SJCRH30 (cell line): Measurements from ENCODE around the gene GABARAP. TPM values are rescaled to one million over a fixed set of nuclear protein-coding genes. Genes with fewer than 3 reads are reported as not detected.

Experiments
- DNase-seq, 2 experiments: peaks; one replicate each; pipeline ENCODE4 v3.0.0-alpha.2; 2015 to 2020
- H3K27ac ChIP-seq: fragments of 250-450 bp; sonication (Bioruptor Pico); 2 replicates; pipeline ENCODE4 v1.5.1; 2020; ENCODE audit warnings: mild to moderate bottlenecking, moderate library complexity
- H3K27me3 ChIP-seq: fragments of 250-450 bp; sonication (Bioruptor Pico); 2 replicates; pipeline ENCODE4 v1.5.1; 2020; ENCODE audit warnings: mild to moderate bottlenecking, moderate library complexity
- H3K36me3 ChIP-seq: fragments of 250-450 bp; sonication (Bioruptor Pico); 2 replicates; pipeline ENCODE4 v1.5.1; 2020; ENCODE audit warnings: mild to moderate bottlenecking, moderate library complexity
- H3K4me1 ChIP-seq: fragments of 250-450 bp; sonication (Bioruptor Pico); 2 replicates; pipeline ENCODE4 v1.5.1; 2020; ENCODE audit warnings: mild to moderate bottlenecking, moderate library complexity
- H3K4me3 ChIP-seq: fragments of 250-450 bp; sonication (Bioruptor Pico); 2 replicates; pipeline ENCODE4 v1.5.1; 2020; ENCODE audit warnings: mild to moderate bottlenecking, moderate library complexity
- H3K9me3 ChIP-seq: fragments of 250-450 bp; sonication (Bioruptor Pico); replicated peaks from 2 replicates; pipeline ENCODE4 v1.5.1; 2020; ENCODE audit warnings: mild to moderate bottlenecking, moderate library complexity
- total RNA-seq: library from RNA; depleted of rRNA; stranded (reverse); fragments of >200 nt; shearing (Covaris generic); gene quantifications from 2 replicates; pipeline ENCODE4 v1.2.3, GENCODE V29; 2014

GABARAP gene
- total RNA-seq, 1 experiment from 2014 or later = 141 TPM

- Histone ChIP-seq H3K36me3 (no peaks in the 10 kb centered on the region), H3K4me1 (peaks cover 33% of the 10 kb centered on the region), H3K9me3 (no peaks in the 10 kb centered on the region), H3K27me3 (no peaks in the 10 kb centered on the region), H3K27ac (no peak overlapping the region), H3K4me3 (no peak overlapping the region)
- DNase-seq = no peak
Measured at GRCh38 chr17:7218166-7218565, 24.1 kb downstream of the GABARAP start.

- H3K4me1 ChIP-seq = peaks cover 33% of the 10 kb centered on the region
- peak overlapping the region; percentile 28 for H3K4me3 ChIP-seq
- peak; percentile 53 to 72 for DNase-seq
- no peaks in the 10 kb centered on the region for H3K9me3 ChIP-seq
- H3K27ac ChIP-seq = no peak overlapping the region
- no peaks in the 10 kb centered on the region for H3K27me3 ChIP-seq
- H3K36me3 ChIP-seq = no peaks in the 10 kb centered on the region
Measured at GRCh38 chr17:7217113-7217987, 24.9 kb downstream of the GABARAP start.

GRCh38 chr17:7216242-7217112 is 25.8 kb downstream of the GABARAP start:
- Histone ChIP-seq H3K27ac (no peak overlapping the region), H3K27me3 (no peaks in the 10 kb centered on the region), H3K4me3 (no peak overlapping the region), H3K36me3 (no peaks in the 10 kb centered on the region), H3K9me3 (no peaks in the 10 kb centered on the region), H3K4me1 (peaks cover 33% of the 10 kb centered on the region)
- no peak for DNase-seq

GRCh38 chr17:7215652-7216180 is 26.5 kb downstream of the GABARAP start:
- no peaks in the 10 kb centered on the region for H3K27me3 ChIP-seq
- peaks cover 33% of the 10 kb centered on the region for H3K4me1 ChIP-seq
- H3K27ac ChIP-seq = no peak overlapping the region; the same call in 1 of the 2 replicates

GRCh38 chr17:7215136-7215638 is 27.1 kb downstream of the GABARAP start:
- Histone ChIP-seq H3K27me3 (no peaks in the 10 kb centered on the region), H3K27ac (peak overlapping the region; percentile 17; the same call in 1 of the 2 replicates), H3K36me3 (no peaks in the 10 kb centered on the region), H3K9me3 (no peaks in the 10 kb centered on the region), H3K4me3 (no peak overlapping the region), H3K4me1 (peaks cover 33% of the 10 kb centered on the region)
- no peak for DNase-seq

More at GRCh38 chr17:7215652-7216180, 26.5 kb downstream of the GABARAP start:
- no peak overlapping the region for H3K4me3 ChIP-seq
- no peak for DNase-seq
- H3K9me3 ChIP-seq = no peaks in the 10 kb centered on the region
- H3K36me3 ChIP-seq = no peaks in the 10 kb centered on the region

GRCh38 chr17:7214300-7215135 is 27.7 kb downstream of the GABARAP start:
- Histone ChIP-seq H3K27ac (peak overlapping the region; percentile 17), H3K36me3 (no peaks in the 10 kb centered on the region), H3K27me3 (no peaks in the 10 kb centered on the region), H3K4me1 (peaks cover 32% of the 10 kb centered on the region), H3K9me3 (no peaks in the 10 kb centered on the region), H3K4me3 (peak overlapping the region; percentile 44)
- DNase-seq = peak; percentile 97 to 98

- Histone ChIP-seq H3K27ac (peak overlapping the region; percentile 12), H3K27me3 (no peaks in the 10 kb centered on the region), H3K4me3 (peak overlapping the region; percentile 44), H3K9me3 (no peaks in the 10 kb centered on the region), H3K36me3 (no peaks in the 10 kb centered on the region), H3K4me1 (peaks cover 26% of the 10 kb centered on the region)
- DNase-seq = peak; percentile 83 to 84
Measured at GRCh38 chr17:7213895-7214299, 28.4 kb downstream of the GABARAP start.

GRCh38 chr17:7211491-7212273 is 30.6 kb downstream of the GABARAP start:
- DNase-seq = no peak
- Histone ChIP-seq H3K4me1 (peaks cover 13% of the 10 kb centered on the region), H3K27ac (no peak overlapping the region), H3K36me3 (no peaks in the 10 kb centered on the region), H3K9me3 (no peaks in the 10 kb centered on the region), H3K4me3 (no peak overlapping the region), H3K27me3 (no peaks in the 10 kb centered on the region)

- no peak overlapping the region for H3K27ac ChIP-seq
- H3K4me1 ChIP-seq = no peaks in the 10 kb centered on the region
Measured at GRCh38 chr17:7208754-7209460, 33.3 kb downstream of the GABARAP start.

GRCh38 chr17:7208027-7208571 is 34.1 kb downstream of the GABARAP start:
- no peak for DNase-seq
- H3K27me3 ChIP-seq = no peaks in the 10 kb centered on the region
- no peaks in the 10 kb centered on the region for H3K36me3 ChIP-seq
- H3K4me1 ChIP-seq = no peaks in the 10 kb centered on the region
- H3K4me3 ChIP-seq = no peak overlapping the region
- H3K27ac ChIP-seq = no peak overlapping the region
- H3K9me3 ChIP-seq = no peaks in the 10 kb centered on the region

More at GRCh38 chr17:7208754-7209460, 33.3 kb downstream of the GABARAP start:
- no peak for DNase-seq
- H3K9me3 ChIP-seq = no peaks in the 10 kb centered on the region
- H3K27me3 ChIP-seq = no peaks in the 10 kb centered on the region
- H3K36me3 ChIP-seq = no peaks in the 10 kb centered on the region
- no peak overlapping the region for H3K4me3 ChIP-seq

GRCh38 chr17:7207120-7208001 is 34.9 kb downstream of the GABARAP start:
- Histone ChIP-seq H3K27me3 (no peaks in the 10 kb centered on the region), H3K9me3 (no peaks in the 10 kb centered on the region), H3K27ac (no peak overlapping the region), H3K4me1 (no peaks in the 10 kb centered on the region), H3K4me3 (no peak overlapping the region), H3K36me3 (no peaks in the 10 kb centered on the region)
- DNase-seq = no peak

- Histone ChIP-seq H3K36me3 (no peaks in the 10 kb centered on the region), H3K4me3 (no peak overlapping the region), H3K27ac (no peak overlapping the region), H3K9me3 (no peaks in the 10 kb centered on the region), H3K27me3 (no peaks in the 10 kb centered on the region), H3K4me1 (no peaks in the 10 kb centered on the region)
- DNase-seq = no peak
Measured at GRCh38 chr17:7205561-7205960, 36.7 kb downstream of the GABARAP start.
